B cell (primary cell): ENCODE measurements around the gene NUP35. TPM values are rescaled to one million over a fixed set of nuclear protein-coding genes. Genes with fewer than 3 reads are reported as not detected.
"Not testable (repeated sequence)": the region's sequence is repeated elsewhere in the genome, so short reads cannot be mapped to it uniquely, and the experiment has no call there.

Experiments
- ATAC-seq: fragments of 200-7000 bp; cut with Tn5 transposase; one replicate; pipeline ENCODE4 v1.10.0; 2021; ENCODE audit warnings: low read depth, mild to moderate bottlenecking, moderate number of reproducible peaks, moderate library complexity
- CTCF ChIA-PET: fragments of 350-600 bp; sonication (Branson Sonifier 250); formaldehyde crosslinking; loops from one replicate; lab custom pipeline; 2021; ENCODE audit warnings: antibody characterized with exemption, inconsistent platforms; lab: Charles Lee
- POLR2A ChIA-PET: fragments of 350-600 bp; sonication (Branson Sonifier 250); formaldehyde crosslinking; loops from one replicate; lab custom pipeline; 2021; ENCODE audit warnings: antibody characterized with exemption; lab: Charles Lee
- DNase-seq: peaks from one replicate; pipeline ENCODE4 v3.0.0; 2013
- H2AFZ ChIP-seq: 2 replicates; pipeline ENCODE4 v1.6.1; 2012; ENCODE audit warnings: mild to moderate bottlenecking, low read depth, low read length; ENCODE audit not compliant: insufficient read depth, poor library complexity, severe bottlenecking
- H3K27ac ChIP-seq, 2 donors: 1 replicate in 1 of 2; 2 replicates in 1 of 2; pipeline ENCODE4 v1.5.1; 2012 to 2013; ENCODE audit warnings: low read length in 2 of 2, mild to moderate bottlenecking in 2 of 2, moderate library complexity in 1 of 2
- H3K27me3 ChIP-seq, 4 experiments: fragments of 200-600 bp in 1 of 4; sonication (generic) in 1 of 4; replicated peaks in 1 of 4; 1 replicate in 2 of 4; 2 replicates in 2 of 4; pipeline versions ENCODE4 v1.6.1 to v1.7.0; 2013 to 2016; ENCODE audit warnings: low read length in 3 of 4, mild to moderate bottlenecking in 2 of 4, mixed read lengths in 1 of 4, moderate library complexity in 1 of 4; ENCODE audit not compliant: insufficient read depth in 4 of 4, control insufficient read depth in 3 of 4; ENCODE audit errors: control extremely low read depth in 1 of 4
- H3K36me3 ChIP-seq, 2 experiments: replicated peaks in 1 of 2; 1 replicate in 1 of 2; 2 replicates in 1 of 2; pipeline versions ENCODE4 v1.6.1 to v1.7.1; 2013; ENCODE audit warnings: low read length in 1 of 2; ENCODE audit not compliant: insufficient read depth in 2 of 2, control insufficient read depth in 1 of 2; ENCODE audit errors: control extremely low read depth in 1 of 2, extremely low read depth in 1 of 2
- H3K4me1 ChIP-seq, 2 donors: fragments of 200-600 bp in 1 of 2; sonication (generic) in 1 of 2; 1 replicate in 1 of 2; 2 replicates in 1 of 2; pipeline versions ENCODE4 v1.5.1 to v1.6.1; 2013 to 2017; ENCODE audit warnings: low read length in 2 of 2; ENCODE audit not compliant: control insufficient read depth in 2 of 2, insufficient read depth in 2 of 2
- H3K4me2 ChIP-seq: replicated peaks from 2 replicates; pipeline ENCODE3; 2012; ENCODE audit warnings: mild to moderate bottlenecking, low read depth, low read length; ENCODE audit not compliant: poor library complexity, severe bottlenecking
- H3K4me3 ChIP-seq, 5 experiments: fragments of 200-600 bp in 1 of 5; sonication (generic) in 1 of 5; 1 replicate in 3 of 5; 2 replicates in 2 of 5; pipeline versions ENCODE4 v1.5.1 to v1.7.0; 2011 to 2016; ENCODE audit warnings: low read length in 4 of 5, mild to moderate bottlenecking in 4 of 5, low read depth in 2 of 5, control low read depth in 1 of 5, moderate library complexity in 1 of 5; ENCODE audit not compliant: insufficient read depth in 1 of 5; ENCODE audit errors: control extremely low read depth in 1 of 5, extremely low read depth in 1 of 5
- H3K79me2 ChIP-seq: fragments of 200-600 bp; sonication (generic); one replicate; pipeline ENCODE4 v1.6.0; 2016; ENCODE audit warnings: low read length; ENCODE audit not compliant: control insufficient read depth, insufficient read depth
- H3K9ac ChIP-seq: fragments of 200-600 bp; sonication (generic); 2 replicates; pipeline ENCODE4 v1.6.1; 2017; ENCODE audit warnings: mild to moderate bottlenecking, low read length, moderate library complexity
- H3K9me3 ChIP-seq, 3 donors: one replicate each; pipeline versions ENCODE4 v1.6.1 to v1.7.1; 2013; ENCODE audit warnings: low read length in 2 of 3; ENCODE audit not compliant: control insufficient read depth in 2 of 3, insufficient read depth in 1 of 3; ENCODE audit errors: control extremely low read depth in 1 of 3
- H4K20me1 ChIP-seq: 2 replicates; pipeline ENCODE4 v1.6.0; 2012; ENCODE audit warnings: mild to moderate bottlenecking, low read length; ENCODE audit not compliant: insufficient read depth, control insufficient read depth, poor library complexity, severe bottlenecking
- H3K27ac Mint-ChIP-seq: one replicate; pipeline ENCODE4 v1.8.0; 2021; ENCODE audit warnings: mixed read lengths
- H3K27me3 Mint-ChIP-seq: one replicate; pipeline ENCODE4 v1.8.0; 2021; ENCODE audit warnings: mixed read lengths
- H3K4me1 Mint-ChIP-seq: one replicate; pipeline ENCODE4 v1.8.0; 2021; ENCODE audit warnings: mixed read lengths
- H3K4me3 Mint-ChIP-seq: one replicate; pipeline ENCODE4 v1.8.0; 2021; ENCODE audit warnings: mixed read lengths
- H3K9me3 Mint-ChIP-seq: one replicate; pipeline ENCODE4 v1.8.0; 2022; ENCODE audit warnings: mixed read lengths; ENCODE audit not compliant: insufficient read depth
- EZH2 ChIP-seq: IDR thresholded peaks from 2 replicates; pipeline ENCODE4 v1.6.1; 2012; ENCODE audit warnings: borderline replicate concordance, low read depth, mild to moderate bottlenecking, moderate library complexity, low read length; ENCODE audit not compliant: insufficient read depth, poor library complexity, severe bottlenecking
- WGBS: methylation state at CpG from one replicate; pipeline ENCODE4 v1.1.5; 2013; ENCODE audit warnings: missing lambda C conversion rate; ENCODE audit not compliant: insufficient coverage; 5-methylcytosine and 5-hydroxymethylcytosine counted together
- intact Hi-C: fragments of 100-400 bp; cut with micrococcal nuclease; formaldehyde crosslinking; loops from one replicate; pipeline ENCODE4 v1.10.0; 2022
- polyA plus RNA-seq: library from polyadenylated mRNA; depleted of rRNA; stranded (reverse); fragments of >200 nt; gene quantifications from 2 replicates; pipeline ENCODE4 v1.2.3, GENCODE V29; 2012
- total RNA-seq, 2 donors: library from RNA; stranded (reverse); fragments of 120-200 nt in 1 of 2; gene quantifications; 1 replicate in 1 of 2; 2 replicates in 1 of 2; pipeline versions ENCODE4 v1.2.3 to v1.2.4, GENCODE V29; 2013 to 2022
- TF ChIP-seq, protein P1 (sequence below): fragments of 200-600 bp; IDR thresholded peaks from one replicate; pipeline ENCODE4 v1.8.0; 2022; ENCODE audit warnings: antibody characterized with exemption, mild to moderate bottlenecking

The NUP35 gene
- total and polyA plus RNA-seq, 2 donors (not counting 1 experiment from before 2014, with no cell fraction given), result 8.3 to 26.0 TPM

DNA sequence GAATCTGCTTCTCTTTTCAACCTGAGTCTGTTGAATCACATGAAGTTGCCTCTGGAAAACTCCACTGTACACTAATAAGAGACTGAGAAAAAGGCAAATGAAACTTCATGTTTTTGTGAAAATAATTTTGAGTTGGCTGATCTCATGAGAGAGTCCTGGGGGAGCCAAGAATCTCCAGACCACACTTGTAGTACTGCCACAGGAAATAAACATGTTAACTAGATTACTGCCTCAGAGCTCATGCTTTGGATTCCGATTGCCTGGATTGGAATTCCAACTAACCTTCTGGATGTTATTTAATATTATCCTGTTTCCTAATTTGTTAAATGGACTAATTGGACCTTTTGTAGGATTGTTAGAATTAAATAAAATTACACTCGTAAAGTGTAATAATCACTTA, 25.2 kb downstream of the NUP35 start:
- no peak overlapping the region for H3K4me3 ChIP-seq
- H3K9me3 ChIP-seq, result peaks cover 0 to 7% (median under 1%) of the 10 kb centered on the region in 3 donors
- H3K9ac ChIP-seq, result no peak overlapping the region
- no peak overlapping the region for H3K27ac ChIP-seq
- peaks cover 4 to 14% of the 10 kb centered on the region in 2 experiments for H3K36me3 ChIP-seq
- DNase-seq (no peak), ATAC-seq (no peak)
- TF ChIP-seq EZH2, result no peak
- TF ChIP-seq, protein P1, sequence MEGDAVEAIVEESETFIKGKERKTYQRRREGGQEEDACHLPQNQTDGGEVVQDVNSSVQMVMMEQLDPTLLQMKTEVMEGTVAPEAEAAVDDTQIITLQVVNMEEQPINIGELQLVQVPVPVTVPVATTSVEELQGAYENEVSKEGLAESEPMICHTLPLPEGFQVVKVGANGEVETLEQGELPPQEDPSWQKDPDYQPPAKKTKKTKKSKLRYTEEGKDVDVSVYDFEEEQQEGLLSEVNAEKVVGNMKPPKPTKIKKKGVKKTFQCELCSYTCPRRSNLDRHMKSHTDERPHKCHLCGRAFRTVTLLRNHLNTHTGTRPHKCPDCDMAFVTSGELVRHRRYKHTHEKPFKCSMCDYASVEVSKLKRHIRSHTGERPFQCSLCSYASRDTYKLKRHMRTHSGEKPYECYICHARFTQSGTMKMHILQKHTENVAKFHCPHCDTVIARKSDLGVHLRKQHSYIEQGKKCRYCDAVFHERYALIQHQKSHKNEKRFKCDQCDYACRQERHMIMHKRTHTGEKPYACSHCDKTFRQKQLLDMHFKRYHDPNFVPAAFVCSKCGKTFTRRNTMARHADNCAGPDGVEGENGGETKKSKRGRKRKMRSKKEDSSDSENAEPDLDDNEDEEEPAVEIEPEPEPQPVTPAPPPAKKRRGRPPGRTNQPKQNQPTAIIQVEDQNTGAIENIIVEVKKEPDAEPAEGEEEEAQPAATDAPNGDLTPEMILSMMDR, result no peak
- H3K27ac Mint-ChIP-seq, result no peak overlapping the region
- no CpG with 5 or more reads among the region's 2 CpGs for WGBS
- H3K4me3 Mint-ChIP-seq, result no peak overlapping the region
- H3K27me3 Mint-ChIP-seq, result no peaks in the 10 kb centered on the region
- POLR2A ChIA-PET, result no interaction called here
- no peak overlapping the region for H2AFZ ChIP-seq
- peaks cover 8% of the 10 kb centered on the region for H3K79me2 ChIP-seq
- no peak overlapping the region for H3K4me2 ChIP-seq
- peaks cover 13% of the 10 kb centered on the region for H4K20me1 ChIP-seq
- CTCF ChIA-PET, result interaction anchor here (0.9 kb wide), 1 partner anchor 14 kb away, joined by 3 read pairs; no protein-coding TSS in a partner anchor
- no peaks in the 10 kb centered on the region for H3K4me1 ChIP-seq
- no peaks in the 10 kb centered on the region for H3K27me3 ChIP-seq
- intact Hi-C loops, result no loop called here
- peaks cover 3% of the 10 kb centered on the region for H3K9me3 Mint-ChIP-seq
- H3K4me1 Mint-ChIP-seq, result peaks cover 2% of the 10 kb centered on the region

DNA sequence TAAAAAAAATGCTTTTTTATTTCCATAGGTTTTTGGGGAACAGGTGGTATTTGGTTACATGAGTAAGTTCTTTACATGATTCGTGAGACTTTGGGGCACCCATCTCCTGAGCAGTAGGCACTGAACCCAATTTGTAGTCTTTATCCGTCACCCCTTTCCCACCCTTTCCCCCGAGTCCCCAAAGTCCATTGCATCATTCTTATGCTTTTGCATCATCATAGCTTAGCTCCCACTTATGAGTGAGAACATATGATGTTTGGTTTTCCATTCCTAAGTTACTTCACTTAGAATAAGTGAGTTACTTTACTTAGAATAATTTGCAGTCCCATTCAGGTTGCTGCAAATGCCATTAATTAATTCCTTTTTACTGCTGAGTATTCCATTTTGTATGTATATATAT, 28.0 kb downstream of the NUP35 start:
- H4K20me1 ChIP-seq, H3K4me3 ChIP-seq, H2AFZ ChIP-seq, H3K4me3 Mint-ChIP-seq, H3K9ac ChIP-seq, H3K9me3 ChIP-seq, DNase-seq, H3K4me1 Mint-ChIP-seq, ATAC-seq, H3K9me3 Mint-ChIP-seq, H3K27me3 Mint-ChIP-seq, CTCF ChIA-PET, H3K4me2 ChIP-seq, H3K27ac Mint-ChIP-seq, H3K79me2 ChIP-seq, intact Hi-C loops, H3K27ac ChIP-seq, H3K27me3 ChIP-seq, H3K4me1 ChIP-seq, POLR2A ChIA-PET: not testable (repeated sequence)
- H3K36me3 ChIP-seq, result peaks cover 4 to 13% of the 10 kb centered on the region in 2 experiments
- no CpG with 5 or more reads among the region's 3 CpGs for WGBS
